GM21825 (cell line): ENCODE measurements around the gene HS1BP3.

Experiments used
- ATAC-seq: cut with Tn5 transposase; IDR thresholded peaks from one replicate; pipeline ENCODE4 v1.9.1; 2021; ENCODE audit warnings: mild to moderate bottlenecking, moderate library complexity; ENCODE audit not compliant: unreplicated experiment

Gene HS1BP3

DNA sequence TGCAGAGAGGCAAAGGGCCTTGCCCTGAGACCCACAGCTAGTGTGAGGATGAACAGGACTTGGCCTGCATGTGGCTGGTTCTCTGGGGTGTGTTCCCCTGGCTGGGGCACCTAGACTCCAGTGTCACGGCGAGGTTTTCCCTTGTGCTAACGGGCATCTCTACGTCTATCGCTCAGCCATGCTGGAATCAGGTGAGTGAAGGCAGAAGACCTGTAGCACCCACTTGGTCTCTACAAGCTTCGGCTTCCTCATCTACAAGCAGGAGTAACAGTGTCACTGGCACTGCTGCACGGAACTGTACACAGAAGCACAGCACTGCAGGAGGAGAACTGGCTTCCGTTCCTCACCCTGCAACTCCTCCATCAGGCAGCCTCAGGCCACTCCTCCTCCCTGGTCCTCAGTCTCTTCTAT lies 30.6 kb downstream of the HS1BP3 start:
- ATAC-seq: no peak

DNA sequence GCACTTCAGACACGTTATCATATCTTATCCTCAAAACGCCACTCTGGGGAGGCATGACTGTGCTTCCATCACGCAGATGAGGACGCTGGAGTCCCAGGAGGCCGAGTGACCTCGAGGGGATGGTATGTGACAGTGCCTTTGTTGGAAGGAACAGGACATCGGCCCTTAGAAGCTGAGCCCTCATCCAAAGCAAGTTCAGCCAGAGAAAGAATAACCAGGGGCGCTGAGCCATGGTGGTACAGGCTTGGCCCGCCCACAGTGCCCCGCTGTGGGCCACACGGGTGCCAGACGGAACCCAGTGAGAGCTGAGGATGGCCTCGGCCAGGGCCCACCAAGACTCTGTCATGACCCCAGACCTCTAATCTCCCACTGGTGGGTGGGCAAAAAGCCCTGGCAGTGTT lies 31.3 kb downstream of the HS1BP3 start:
- ATAC-seq: no peak

DNA sequence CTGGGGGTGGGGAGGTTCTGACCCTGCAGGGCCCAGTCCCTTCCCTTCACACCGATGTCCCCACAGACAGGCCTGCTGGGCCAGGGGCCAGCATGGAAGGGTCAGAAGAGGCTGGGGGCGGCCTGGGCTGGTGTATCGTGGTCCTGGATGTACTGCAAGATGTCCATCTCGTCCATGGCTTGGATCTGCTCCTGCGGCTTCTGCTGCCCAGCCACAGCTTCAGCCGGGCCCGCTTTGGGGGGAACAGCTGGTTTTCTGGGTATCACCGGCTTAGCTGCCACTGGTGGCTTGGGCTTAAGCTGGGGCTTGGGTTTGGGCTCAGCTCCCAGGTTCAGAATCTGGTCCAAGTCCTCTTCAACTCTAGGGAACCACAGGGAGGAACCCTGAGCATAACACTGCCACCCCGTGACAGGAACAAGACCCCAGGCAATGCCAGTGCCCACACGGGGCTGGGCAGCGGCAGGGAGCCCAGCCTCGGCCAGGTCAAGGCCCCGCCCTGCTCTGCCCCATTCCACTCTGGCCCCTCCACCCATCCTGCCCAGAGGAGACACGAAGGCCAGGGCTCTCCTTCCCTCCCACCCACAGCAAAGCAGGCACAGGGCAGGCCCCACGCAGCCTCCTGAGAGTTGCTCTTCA lies 31.9 kb downstream of the HS1BP3 start:
- ATAC-seq: no peak

DNA sequence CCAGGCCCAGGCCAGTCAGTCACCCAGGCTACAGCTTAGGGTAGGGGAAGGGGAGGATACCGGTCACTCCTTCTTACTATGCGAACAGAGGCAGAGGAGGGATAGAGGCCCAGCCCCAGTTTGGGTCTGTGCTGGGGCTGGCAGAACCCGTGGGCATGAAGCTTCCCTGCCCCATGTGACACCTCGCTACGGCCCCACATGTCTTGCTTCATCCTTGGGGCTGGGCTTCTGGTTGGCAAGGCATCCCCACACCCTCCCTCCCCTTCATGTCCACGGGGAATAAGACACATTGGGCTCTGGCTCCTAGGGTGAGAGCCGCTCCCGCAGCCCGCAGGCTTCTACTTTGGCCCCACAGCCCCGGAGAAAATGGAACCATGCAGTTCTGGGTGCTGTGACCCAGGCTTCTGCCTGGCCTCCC lies 32.4 kb downstream of the HS1BP3 start:
- no peak for ATAC-seq

DNA sequence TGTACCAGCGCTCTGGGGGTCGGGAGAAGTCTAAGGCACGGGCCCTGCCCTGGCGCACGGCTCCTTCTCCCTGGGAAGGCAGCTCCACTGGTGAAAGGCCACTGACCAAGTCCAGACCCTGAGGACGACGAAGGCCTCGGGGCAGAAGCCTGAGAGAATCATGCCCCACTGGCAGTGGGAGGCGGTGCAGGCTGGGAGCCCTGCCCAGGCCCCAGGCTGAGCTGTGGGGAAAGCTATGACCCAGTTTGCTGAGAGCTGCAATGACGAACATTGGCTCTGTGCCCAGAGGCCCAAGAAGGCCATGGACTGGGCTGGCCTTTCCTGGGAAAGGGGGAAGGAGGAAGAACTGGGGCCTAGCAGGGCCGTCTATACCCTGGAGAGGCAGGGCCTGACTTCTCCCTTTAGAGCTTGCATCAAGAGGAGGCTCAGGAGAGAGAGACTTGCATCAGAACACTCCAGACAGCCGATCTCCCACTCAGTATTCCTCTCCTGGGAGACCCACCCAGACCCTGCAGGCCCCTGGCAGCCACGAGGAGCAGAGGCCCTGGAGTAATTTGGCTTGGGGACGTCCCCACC lies 32.9 kb downstream of the HS1BP3 start:
- no peak for ATAC-seq

DNA sequence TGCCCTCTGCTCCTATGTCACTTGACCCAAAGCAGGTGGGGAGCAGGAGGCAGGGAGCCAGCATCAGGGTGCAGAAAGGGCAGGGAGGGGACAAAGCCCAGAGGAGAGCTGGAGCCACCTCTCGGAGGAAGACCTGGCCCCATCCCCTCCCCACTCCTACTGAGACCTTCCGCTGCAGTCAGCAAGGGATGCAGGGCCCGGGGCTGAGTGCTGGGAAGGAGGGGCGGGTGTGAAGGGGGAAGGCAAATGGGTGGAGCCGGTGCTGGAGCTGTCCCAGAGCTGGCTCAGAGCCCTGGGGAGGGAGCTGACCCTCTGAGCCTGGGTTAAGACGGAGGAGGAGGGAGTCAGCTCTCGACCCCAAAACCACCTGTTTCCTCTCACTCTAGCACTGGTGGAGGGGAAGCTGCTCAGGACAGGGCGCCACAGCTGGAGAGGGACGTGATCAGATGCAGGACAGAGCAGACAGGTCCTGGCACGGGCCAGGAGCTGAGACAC lies 33.8 kb downstream of the HS1BP3 start:
- ATAC-seq: no peak

DNA sequence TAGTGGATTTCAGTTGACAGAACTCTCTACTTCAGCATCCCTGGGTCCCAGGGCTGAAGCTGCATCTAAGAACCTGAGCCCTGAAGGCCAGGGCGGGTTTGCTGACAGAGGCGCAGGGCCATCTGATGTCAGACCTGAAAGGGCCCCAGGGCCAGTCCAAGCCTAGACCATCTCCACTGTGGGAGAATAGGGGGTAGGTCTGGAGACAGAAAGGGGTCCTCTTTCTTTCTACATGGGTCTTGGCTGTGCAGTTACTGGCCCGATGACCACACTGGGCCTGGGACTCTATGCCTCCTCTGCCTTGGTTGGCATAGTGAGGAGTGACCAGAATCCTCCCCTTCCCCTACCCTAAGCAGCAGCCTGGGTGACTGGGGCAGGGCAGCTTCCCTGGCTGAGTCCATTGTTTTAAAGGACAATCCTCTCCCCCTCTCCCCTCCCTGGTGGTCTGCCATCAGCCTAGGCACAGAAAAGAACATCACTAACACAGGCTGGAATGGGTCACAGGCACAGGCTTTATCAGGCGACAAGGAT lies 34.5 kb downstream of the HS1BP3 start:
- ATAC-seq: no peak

DNA sequence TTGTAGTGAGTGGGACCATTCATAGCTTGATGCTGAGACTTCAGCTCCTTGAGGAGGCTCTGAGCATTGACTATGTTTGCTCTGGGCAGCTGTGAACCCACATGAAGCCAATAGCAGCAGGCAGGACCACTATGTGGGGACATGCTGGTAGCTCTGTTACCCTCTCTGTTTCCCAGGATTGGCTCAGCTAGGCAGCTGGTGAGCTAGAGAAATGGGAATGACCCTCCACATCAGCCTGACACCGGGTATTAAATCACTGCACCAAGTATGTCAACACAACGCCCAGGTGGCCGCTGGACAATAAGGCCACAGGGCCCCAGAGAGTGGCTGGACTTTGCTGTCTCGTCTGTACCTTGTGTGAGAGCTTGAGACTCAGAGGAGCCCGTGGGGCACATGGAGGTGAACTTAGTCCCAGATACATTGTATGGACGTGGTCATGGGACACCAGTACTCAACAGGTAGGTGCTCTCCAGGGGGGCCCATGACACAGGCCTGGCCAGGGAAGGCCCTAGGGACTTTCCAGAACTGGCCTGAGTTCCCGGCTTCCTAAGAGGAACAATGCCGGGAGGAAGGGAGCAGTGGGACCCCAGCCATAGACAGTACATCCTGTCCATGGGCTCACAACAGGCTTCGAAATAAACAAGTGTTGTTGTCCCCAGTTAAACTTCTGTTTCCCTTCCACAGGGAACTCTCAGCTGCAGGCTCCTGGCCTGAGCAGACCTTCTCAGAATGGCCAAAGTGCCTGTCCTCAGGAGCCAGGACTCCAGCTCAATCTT lies 35.2 kb downstream of the HS1BP3 start:
- no peak for ATAC-seq

DNA sequence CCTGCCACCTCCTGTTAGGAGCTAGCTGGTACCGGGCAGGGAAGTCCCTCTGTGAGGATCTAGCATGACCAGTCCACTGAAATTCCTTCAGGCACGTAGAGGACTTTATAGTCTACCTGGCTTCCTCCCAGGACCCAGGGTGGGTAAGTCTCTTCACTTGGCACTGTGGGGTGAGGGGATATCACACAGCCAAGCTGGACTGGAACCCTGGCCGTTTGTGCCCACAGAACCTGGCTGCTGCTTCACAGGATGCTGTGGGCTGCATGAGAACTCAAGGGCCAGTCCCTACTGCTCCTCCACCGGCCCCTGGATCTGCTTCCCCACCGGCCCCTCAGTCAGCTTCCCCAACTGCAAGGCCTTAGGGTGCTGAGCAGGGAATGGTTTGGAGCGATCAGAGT lies 35.8 kb downstream of the HS1BP3 start:
- ATAC-seq: no peak

DNA sequence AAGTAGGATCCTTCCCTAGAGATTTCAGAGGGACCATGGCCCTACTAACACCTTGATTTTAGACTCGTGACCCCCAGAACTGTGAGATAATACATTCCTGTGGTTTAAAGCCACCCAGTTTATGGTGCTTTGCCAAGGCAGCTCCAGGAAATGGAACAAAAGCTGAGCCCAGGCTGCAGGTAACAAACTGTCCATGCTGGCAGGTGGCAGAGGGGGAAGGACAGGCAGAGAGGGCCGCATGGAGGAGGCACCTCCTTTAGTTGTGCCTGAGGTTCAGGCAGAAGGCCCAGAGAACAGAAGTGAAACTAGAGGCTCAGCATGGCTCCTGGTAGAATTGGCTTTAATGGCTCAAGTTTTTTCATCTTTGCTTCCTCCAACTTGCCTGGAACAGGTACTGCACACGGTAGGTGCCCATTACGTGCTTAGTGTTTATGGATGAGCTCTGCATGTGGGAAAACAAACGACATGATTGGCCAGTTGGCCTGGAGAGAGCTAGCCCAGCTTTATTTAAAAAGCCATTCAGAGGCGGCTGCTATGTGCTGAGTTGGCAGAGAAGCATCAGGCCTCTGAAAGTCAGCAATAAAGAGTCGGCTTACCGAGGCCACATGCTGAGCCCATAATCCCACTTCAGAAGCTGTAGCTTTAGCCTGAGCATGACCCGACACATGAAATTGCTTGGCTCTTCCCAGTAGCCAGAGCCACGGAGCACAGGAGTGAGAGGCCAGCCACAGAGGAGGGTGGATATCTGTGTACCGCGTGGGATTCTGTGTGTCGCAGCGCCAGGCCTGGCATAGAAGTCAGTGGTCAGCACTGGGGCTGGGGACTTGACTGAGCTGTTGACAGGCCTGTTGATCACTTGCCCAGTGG lies 36.5 kb downstream of the HS1BP3 start:
- ATAC-seq: no peak

DNA sequence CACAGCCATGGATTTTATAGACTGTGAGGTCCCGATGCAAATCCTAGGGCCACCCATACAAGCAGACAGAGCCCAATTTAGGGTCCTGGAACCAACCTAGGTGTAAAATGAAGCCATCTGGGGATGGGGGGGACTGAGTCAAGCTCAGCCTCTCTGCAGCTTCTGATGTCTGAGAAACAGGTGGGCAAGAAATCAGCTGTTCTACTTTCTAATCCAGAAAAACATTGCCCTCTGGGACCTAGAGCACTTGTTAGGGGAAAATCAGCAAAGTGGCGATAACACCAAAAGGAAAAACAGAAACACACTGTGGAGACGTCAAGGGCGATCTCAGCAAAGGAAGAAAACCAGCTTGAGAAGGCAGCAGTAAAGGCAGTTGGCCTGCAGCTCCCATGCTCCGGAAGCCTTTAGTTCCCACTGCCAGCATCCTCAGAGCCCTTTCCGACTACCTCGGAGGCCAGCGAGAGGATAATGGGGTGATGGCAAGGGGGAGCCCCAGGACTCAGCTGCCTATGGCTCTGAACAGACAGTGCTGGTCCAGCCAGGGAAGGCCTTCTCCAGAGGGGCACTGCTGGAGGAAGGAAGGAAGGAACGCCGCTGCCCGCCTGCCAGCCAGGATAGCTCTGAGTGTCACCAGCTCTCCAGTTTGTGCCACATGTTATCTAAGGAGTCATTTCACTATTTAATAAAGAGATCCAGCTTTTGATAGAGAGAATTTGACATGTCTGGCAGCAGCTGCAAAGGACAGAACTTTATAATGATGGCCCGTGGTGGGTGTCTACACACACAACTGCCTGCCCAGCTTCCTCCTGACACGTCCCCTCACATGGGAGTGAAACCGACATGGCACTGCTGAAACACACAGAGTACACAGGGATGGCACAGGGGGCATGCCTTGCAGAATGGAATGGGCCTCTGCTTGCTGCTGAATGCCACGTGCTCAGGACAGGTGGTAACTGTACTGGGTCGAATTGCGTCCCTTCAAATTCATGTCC lies 37.7 kb downstream of the HS1BP3 start:
- ATAC-seq: no peak

DNA sequence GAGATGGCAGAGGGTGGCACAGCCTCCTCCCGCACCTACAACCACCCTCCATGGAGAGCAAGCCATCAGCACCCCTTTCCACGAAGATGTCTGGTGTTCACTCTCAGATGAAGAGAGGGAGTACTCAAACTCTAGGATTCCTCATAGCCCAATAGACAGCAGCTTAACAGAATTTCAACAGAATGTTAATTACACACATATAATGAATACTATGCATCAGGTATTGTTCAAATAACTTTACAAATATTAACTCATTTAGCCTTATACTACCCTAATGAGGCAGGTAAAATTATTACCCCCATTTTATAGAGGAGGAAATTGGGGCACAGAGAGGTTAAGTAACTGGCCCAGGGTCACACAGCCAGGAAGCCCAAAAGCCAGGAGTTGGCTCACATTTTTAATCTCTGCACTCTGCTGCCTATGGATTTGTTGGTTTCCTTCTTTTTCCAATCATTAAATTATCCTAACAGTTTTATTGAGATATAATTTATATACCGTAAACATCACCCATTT lies 39.0 kb downstream of the HS1BP3 start:
- ATAC-seq: no peak

DNA sequence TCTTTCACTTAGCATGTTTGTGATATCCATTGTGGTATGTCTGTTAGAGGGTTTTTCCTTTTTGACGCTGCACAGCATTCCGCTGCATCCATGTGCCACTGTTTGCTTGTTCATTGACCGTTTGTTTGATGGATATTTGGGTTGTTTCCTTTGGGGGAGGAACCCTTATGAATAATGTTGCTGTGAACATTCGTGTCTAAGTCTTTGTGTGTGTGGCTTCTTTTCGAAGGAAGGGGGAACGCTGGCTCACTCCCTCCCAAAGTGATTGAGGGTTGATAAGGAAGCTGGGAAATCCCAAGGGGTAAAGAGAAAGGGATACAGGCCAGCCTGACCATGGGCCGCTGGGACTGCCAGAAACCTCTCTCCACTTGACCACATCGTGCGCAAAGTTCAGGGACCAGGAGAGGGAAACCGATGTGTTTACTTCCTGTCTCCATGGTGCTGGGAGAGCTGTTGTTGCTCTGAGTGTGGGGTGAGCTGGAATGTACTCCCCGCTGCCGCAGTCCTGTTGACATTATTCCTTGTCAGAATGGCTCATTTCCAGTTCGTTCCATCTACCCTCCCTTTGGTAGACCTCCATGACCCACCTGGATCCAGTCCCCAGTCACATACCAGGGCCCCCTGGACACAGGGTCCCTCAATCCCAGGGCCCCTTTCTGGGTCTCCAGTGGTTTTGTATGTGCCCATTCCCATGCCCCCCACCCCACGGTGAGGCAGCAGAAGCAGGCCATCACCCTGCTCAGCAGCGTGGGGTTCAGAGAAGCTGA lies 39.6 kb downstream of the HS1BP3 start:
- no peak for ATAC-seq

DNA sequence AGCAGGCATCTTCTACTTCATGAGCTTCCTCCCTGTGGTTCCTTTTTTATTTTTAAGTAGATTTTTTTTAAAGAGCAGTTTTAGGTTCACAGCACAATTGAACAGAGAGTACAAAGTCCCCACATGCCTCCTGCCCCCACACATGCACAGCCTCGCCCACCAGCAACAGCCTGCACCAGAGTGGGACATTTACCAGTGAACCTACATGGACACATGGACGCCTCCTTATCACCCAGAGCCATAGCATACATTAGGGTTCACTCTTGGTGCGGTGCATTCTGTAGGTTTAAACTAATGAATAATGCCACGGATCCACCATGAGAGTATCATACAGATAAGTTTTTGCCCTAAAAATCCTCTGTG lies 40.9 kb downstream of the HS1BP3 start:
- ATAC-seq: no peak

DNA sequence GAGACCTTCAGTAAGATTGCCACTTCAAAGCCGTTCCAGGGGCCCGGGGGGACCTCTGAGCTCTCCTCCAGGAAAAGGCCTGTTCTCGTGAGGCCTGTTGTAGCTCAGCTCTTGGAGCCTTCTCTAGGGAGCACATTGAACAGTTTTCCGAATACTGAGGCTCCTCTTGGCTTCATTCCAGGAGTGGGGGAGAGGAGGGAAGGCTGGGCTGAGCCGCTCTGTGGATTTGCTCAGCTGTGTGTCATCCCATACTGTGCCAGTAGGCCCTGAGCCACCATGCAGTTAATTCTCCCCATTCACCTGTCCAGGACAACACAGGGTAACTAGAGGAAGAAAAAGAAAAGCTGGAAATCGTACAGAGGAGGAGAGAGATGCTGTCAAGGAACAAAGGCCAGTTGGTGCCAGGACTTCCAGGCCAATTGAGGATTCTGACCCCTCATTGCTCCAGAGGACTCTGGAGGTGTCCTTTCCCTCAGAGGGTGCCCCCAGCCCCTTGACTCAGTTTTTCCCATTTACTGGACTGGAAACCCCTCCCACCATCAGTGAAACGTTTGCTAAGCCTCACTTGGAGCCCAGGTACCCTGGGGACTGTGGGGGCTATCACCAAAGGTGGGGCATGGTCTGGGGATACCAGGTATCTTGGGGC lies 41.4 kb downstream of the HS1BP3 start:
- no peak for ATAC-seq

DNA sequence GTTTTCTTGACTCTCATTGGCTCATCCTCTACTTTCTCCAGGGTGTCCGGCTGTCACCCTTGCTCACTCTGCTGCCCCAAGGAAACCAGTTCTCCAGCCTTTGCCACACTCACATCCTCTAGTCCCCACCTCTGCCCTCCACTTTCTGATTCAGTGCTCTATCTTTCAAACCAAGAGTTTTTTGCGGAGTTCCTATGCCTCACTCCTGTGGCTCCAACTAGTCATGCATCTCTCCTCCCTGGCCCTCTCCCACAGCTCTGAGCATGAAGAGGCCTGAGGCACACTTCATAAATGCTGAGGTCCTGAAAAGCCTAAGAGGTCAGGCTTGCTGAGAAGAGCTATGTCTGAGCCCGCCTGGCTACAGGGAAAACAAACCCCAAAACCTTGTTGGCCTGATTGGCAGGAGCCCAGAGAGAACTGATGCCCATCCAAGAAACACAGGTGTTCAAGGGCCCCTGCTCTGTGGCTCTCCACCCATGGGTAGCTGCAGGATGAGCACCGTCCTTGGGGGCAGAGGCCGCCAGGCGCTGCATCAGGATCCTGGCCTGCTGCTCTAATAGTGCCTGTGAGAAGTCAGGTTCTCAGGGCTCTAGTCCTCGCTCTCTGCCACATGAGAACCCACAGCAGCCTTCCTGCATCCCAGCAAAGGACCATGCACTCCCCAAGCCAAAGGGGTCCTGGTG lies 42.1 kb downstream of the HS1BP3 start:
- ATAC-seq: no peak

DNA sequence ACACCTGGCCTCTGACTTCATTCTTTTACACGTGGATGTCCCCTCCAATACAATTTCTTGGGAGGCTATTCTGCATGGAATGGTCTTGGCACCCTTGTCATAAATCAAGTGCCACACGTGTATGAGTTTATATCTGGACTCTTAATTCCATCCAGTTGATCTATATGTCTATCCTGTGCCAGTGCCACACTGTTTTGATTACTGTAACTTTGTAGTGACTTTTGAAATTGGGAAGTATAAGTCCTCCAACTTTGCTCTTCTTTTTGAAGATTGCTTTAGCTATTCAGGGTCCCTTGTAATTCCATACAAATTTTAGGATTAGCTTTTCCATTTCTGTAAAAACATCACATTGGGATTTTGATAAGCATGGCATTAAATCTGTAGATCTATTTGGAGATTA lies 43.5 kb downstream of the HS1BP3 start:
- ATAC-seq: no peak

DNA sequence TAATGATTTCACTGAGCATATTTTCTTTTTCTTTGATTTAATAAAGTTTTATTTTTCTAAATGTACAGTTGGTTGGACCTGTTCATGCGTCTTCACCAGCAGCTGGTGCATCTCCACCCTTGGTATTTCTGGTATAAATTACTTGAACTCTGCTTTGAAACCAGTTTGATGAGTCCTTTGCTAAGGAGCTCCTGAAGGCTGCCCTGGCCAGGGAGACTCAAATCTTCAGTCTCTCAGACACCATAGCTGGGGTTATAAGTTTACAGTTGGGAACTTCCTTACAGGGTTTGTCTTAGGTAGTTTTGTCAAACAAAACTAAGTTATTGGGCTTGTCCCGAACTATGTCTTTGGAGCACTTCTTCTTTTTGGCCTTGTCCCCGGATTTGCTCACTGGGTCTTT lies 44.7 kb downstream of the HS1BP3 start:
- ATAC-seq: no peak
